Breast epithelium (tissue), 4 donors: Measurements from ENCODE around the gene COL15A1. TPM values are rescaled to one million over a fixed set of nuclear protein-coding genes. Genes with fewer than 3 reads are reported as not detected.
"Not testable (repeated sequence)": the region's sequence is repeated elsewhere in the genome, so short reads cannot be mapped to it uniquely, and the experiment has no call there.

Experiments used
- DNase-seq, 2 donors: peaks; one replicate each; pipeline ENCODE4 v3.0.0-alpha.2; 2019; ENCODE audit warnings: low spot score in 2 of 2
- H3K27ac ChIP-seq, 2 donors: fragments of 200-600 bp; sonication (generic) in 1 of 2; one replicate each; pipeline ENCODE4 v1.5.1; 2016 to 2019; ENCODE audit warnings: mild to moderate bottlenecking in 1 of 2
- H3K27me3 ChIP-seq, 2 donors: fragments of 200-600 bp; sonication (generic) in 1 of 2; one replicate each; pipeline versions ENCODE4 v1.5.1 to v1.6.0; 2017 to 2019; ENCODE audit warnings: control low read depth in 1 of 2, mild to moderate bottlenecking in 1 of 2
- H3K36me3 ChIP-seq: fragments of 200-600 bp; one replicate; pipeline ENCODE4 v1.5.1; 2019
- H3K4me1 ChIP-seq, 2 donors: fragments of 200-600 bp; sonication (generic); one replicate each; pipeline ENCODE4 v1.5.1; 2016 to 2019; ENCODE audit warnings: control low read depth in 1 of 2
- H3K4me3 ChIP-seq, 3 donors: fragments of 200-600 bp; sonication (generic); 1 replicate in 2 of 3; 2 replicates in 1 of 3; pipeline ENCODE4 v1.5.1; 2016 to 2019; ENCODE audit warnings: mild to moderate bottlenecking in 3 of 3, moderate library complexity in 2 of 3
- H3K9me3 ChIP-seq, 2 donors: fragments of 200-600 bp; sonication (generic) in 1 of 2; one replicate each; pipeline ENCODE4 v1.5.1; 2016 to 2019; ENCODE audit warnings: control low read depth in 1 of 2
- CTCF ChIP-seq, 3 donors: fragments of 450-650 bp; IDR thresholded peaks; one replicate each; pipeline ENCODE4 v1.5.1; 2016 to 2017; ENCODE audit warnings: antibody characterized with exemption in 3 of 3, mild to moderate bottlenecking in 3 of 3, moderate library complexity in 3 of 3
- POLR2A ChIP-seq: fragments of 450-650 bp; IDR thresholded peaks from one replicate; pipeline ENCODE4 v1.6.1; 2016; ENCODE audit warnings: antibody characterized with exemption, mild to moderate bottlenecking, moderate library complexity
- POLR2AphosphoS5 ChIP-seq, 3 donors: sonication (generic); formaldehyde crosslinking; IDR thresholded peaks; one replicate each; pipeline ENCODE4 v1.6.1; 2017; ENCODE audit warnings: antibody characterized with exemption in 3 of 3
- intact Hi-C: fragments of 100-400 bp; cut with DNase I; formaldehyde crosslinking; loops from one replicate; pipeline ENCODE4 v1.15.1; 2023; ENCODE audit warnings: low total_unique reads
- total RNA-seq, 3 donors: library from RNA; depleted of rRNA; stranded (reverse); fragments of >200 nt; gene quantifications; one replicate each; pipeline ENCODE4 v1.1.0, GENCODE V29; 2016

COL15A1 gene
- total RNA-seq, 3 donors from 2014 or later: 13.9 to 47.8 (median 32.4) TPM

DNA sequence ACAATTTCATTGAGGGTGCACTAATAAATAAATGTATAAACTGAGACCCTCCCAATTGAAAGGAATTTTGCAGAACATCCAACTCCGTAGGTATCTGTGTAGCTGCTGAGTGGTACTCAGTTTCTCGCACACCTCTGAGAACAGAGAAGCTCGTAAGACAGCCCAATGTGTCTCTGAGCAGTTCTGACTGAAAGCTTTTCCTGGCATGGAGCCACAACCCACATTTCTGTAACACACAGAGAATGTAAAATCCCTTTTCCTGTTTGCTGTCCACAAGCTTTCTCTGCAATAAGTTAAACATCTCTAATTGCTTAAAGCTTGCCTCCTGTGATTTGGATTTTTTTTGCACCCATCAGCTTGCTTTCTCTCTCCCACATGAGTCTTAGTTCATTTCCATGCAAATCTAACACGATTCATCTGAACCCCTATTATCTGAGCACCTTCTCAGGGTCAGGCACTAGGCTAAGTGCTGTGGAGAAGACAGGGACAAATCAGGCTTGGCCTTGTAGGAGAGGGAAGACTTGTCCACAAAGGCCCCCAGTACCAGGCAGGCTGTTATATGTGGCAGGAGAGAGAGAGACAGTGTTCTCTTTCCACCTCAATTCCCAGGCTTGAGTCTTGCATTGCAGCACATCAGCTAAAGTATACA is 44.2 kb upstream of the COL15A1 start:
- Histone ChIP-seq H3K36me3 (no peaks in the 10 kb centered on the region), H3K27ac (no peak overlapping the region), H3K9me3 (peaks cover 0 to 14% of the 10 kb centered on the region in 2 donors), H3K4me1 (no peaks in the 10 kb centered on the region), H3K27me3 (no peaks in the 10 kb centered on the region), H3K4me3 (no peak overlapping the region)
- intact Hi-C loops: loop anchor here (10.0 kb wide), 1 partner anchor 65 kb away; no protein-coding TSS in a partner anchor
- TF ChIP-seq POLR2AphosphoS5 (IDR thresholded peaks at IDR 0.05) (no peak), POLR2A (no peak), CTCF (IDR thresholded peaks at IDR 0.05) (no peak)
- no peak for DNase-seq

- Histone ChIP-seq H3K4me3 (no peak overlapping the region), H3K27me3 (no peaks in the 10 kb centered on the region), H3K27ac (no peak overlapping the region), H3K4me1 (no peaks in the 10 kb centered on the region), H3K36me3 (no peaks in the 10 kb centered on the region), H3K9me3 (peaks cover 0 to 14% of the 10 kb centered on the region in 2 donors)
- no peak for DNase-seq
- intact Hi-C loops: no loop called here
- TF ChIP-seq POLR2A: no peak
- TF ChIP-seq CTCF (IDR thresholded peaks at IDR 0.05): no peak
- TF ChIP-seq POLR2AphosphoS5 (IDR thresholded peaks at IDR 0.05): no peak
Measured at GRCh38 chr9:98900244-98900643, 43.5 kb upstream of the COL15A1 start.

DNA sequence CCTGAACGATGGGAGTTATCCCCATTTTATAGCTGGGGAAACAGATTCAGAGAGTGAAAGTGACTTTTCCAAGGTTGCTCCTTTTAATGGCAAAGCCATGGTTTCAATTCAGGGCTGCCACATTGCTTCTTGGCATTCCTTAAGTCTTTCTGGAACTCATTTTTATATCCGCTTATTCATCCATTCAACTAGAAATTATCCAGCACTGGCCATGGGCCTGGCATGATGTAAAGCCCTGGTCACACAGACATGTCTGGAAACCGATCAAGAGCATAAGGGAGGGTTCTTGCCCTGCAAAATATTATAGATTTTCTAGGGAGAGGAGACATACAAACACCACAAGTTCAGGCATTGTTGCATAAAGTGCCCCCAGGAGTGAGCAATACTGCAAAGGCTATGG is 43.0 kb upstream of the COL15A1 start:
- DNase-seq: no peak
- intact Hi-C loops: no loop called here
- no peak for TF ChIP-seq POLR2AphosphoS5 (IDR thresholded peaks at IDR 0.05)
- H3K9me3 ChIP-seq: peaks cover 0 to 14% of the 10 kb centered on the region in 2 donors
- H3K36me3 ChIP-seq: no peaks in the 10 kb centered on the region
- no peak overlapping the region for H3K27ac ChIP-seq
- H3K27me3 ChIP-seq: no peaks in the 10 kb centered on the region
- H3K4me3 ChIP-seq: no peak overlapping the region
- no peaks in the 10 kb centered on the region for H3K4me1 ChIP-seq

GRCh38 chr9:98901843-98902242 is 41.9 kb upstream of the COL15A1 start:
- H3K4me1 ChIP-seq, H3K27me3 ChIP-seq, DNase-seq, H3K36me3 ChIP-seq, H3K27ac ChIP-seq, intact Hi-C loops, H3K9me3 ChIP-seq, H3K4me3 ChIP-seq: not testable (repeated sequence)

DNA sequence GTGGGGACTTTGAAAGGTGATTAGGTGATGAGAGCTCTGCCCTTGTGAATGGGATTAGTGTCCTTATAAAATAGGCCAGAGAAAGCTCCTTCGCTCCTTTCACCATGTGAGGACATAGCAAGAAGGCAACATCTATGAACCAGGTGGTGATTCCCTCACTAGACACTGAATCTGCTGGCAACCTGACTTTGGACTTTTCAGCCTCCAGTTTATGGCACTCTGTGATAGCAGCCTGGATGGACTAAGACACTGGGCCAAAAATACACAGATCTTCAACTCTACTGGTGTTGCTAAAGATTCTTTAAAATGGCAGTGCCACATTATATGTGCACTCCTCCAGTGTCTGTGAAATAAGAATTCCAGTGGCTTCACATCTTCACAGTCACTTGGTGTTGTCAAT is 41.2 kb upstream of the COL15A1 start:
- no peak for DNase-seq
- no peaks in the 10 kb centered on the region for H3K36me3 ChIP-seq

DNA sequence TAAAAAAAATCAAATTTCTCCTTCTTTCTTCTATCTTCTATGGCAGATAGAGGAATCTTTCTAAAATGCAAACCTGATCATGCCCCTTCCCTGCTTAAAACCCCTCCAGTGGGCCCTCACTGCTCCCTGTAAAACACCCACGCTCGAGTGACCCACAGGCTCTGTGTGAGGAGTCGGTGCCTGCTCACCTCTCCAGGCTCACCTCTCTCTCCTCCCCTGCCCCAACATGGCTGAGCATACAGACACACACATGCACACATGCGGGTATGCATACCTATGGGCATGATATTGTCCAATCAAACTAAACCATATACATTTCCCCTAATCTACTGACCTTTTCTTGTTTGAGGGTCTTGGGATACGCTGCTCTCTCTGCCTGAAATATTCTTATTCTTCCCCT is 40.8 kb upstream of the COL15A1 start:
- H3K4me1 ChIP-seq: no peaks in the 10 kb centered on the region
- H3K36me3 ChIP-seq: no peaks in the 10 kb centered on the region
- no peak for TF ChIP-seq POLR2A
- H3K9me3 ChIP-seq: no peaks in the 10 kb centered on the region
- H3K27me3 ChIP-seq: no peaks in the 10 kb centered on the region
- H3K27ac ChIP-seq: no peak overlapping the region
- intact Hi-C loops: no loop called here
- no peak for DNase-seq
- H3K4me3 ChIP-seq: no peak overlapping the region

More for the DNA sequence above, 41.2 kb upstream of the COL15A1 start:
- Histone ChIP-seq H3K4me1 (no peaks in the 10 kb centered on the region), H3K4me3 (no peak overlapping the region), H3K27ac (no peak overlapping the region), H3K27me3 (no peaks in the 10 kb centered on the region), H3K9me3 (no peaks in the 10 kb centered on the region)
- TF ChIP-seq POLR2AphosphoS5 (IDR thresholded peaks at IDR 0.05): no peak
- TF ChIP-seq POLR2A: no peak
- intact Hi-C loops: no loop called here

DNA sequence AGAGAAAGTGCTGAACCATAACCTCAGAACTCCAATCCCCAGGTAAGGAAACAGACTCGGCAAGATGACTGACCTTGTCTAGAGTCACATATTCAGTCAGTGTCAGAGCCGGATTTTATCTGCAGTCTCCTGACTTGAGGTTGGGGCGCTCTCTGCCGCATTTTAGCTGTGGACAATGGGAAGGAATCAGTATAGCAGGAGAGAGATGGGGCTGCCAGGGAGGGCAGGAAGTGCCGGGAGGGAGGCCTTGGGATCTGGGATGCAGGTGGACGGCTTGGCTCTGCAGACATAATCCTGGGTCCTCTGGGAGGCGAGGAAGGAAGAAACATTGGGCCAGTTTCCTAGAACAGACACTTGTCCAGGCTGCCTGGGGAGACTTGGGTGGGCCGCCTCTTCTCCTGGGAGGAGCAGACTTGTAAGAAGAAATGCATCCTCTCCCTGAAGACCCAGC is 39.7 kb upstream of the COL15A1 start:
- no peaks in the 10 kb centered on the region for H3K27me3 ChIP-seq
- intact Hi-C loops: no loop called here
- no peak for DNase-seq
- no peaks in the 10 kb centered on the region for H3K9me3 ChIP-seq
- H3K27ac ChIP-seq: no peak overlapping the region
- TF ChIP-seq CTCF (IDR thresholded peaks at IDR 0.05): no peak
- no peak for TF ChIP-seq POLR2A
- TF ChIP-seq POLR2AphosphoS5 (IDR thresholded peaks at IDR 0.05): no peak
- no peak overlapping the region for H3K4me3 ChIP-seq
- H3K4me1 ChIP-seq: no peaks in the 10 kb centered on the region
- H3K36me3 ChIP-seq: no peaks in the 10 kb centered on the region
